SK-N-SH (cell line): ENCODE measurements around the gene TAOK2. TPM values are rescaled to one million over a fixed set of nuclear protein-coding genes. Genes with fewer than 3 reads are reported as not detected.

ENCODE experiments used
- CHD2 ChIP-seq: fragments of 150-350 bp; IDR thresholded peaks from 2 replicates; pipeline ENCODE4 v1.6.1; 2018; ENCODE audit warnings: low read length; ENCODE audit not compliant: partially characterized antibody
- EP300 ChIP-seq, 2 experiments: IDR thresholded peaks; 2 replicates each; pipeline versions ENCODE4 v1.4.0 to v1.6.1; 2012; ENCODE audit warnings: borderline replicate concordance in 1 of 2, low read depth in 1 of 2, low read length in 1 of 2
- EZH2phosphoT487 ChIP-seq: fragments of 200-600 bp; sonication (generic); IDR thresholded peaks from 2 replicates; pipeline ENCODE4 v1.6.1; 2017; ENCODE audit warnings: low read depth, mixed run types, mild to moderate bottlenecking, antibody characterized with exemption, moderate library complexity, borderline replicate concordance
- FOSL2 ChIP-seq: IDR thresholded peaks from 2 replicates; pipeline ENCODE4 v1.4.0; 2012; ENCODE audit warnings: low read depth, mild to moderate bottlenecking, moderate library complexity, borderline replicate concordance
- FOXJ3 ChIP-seq: sonication (generic); formaldehyde crosslinking; IDR thresholded peaks from 2 replicates; pipeline ENCODE4 v1.5.1; 2020; ENCODE audit warnings: mild to moderate bottlenecking, missing genetic modification reagents
- FOXM1 ChIP-seq: IDR thresholded peaks from 2 replicates; pipeline ENCODE4 v1.4.0; 2012; ENCODE audit warnings: low read depth, mild to moderate bottlenecking
- GATA2 ChIP-seq: sonication (generic); formaldehyde crosslinking; IDR thresholded peaks from 2 replicates; pipeline ENCODE4 v1.5.0; 2020; ENCODE audit warnings: mild to moderate bottlenecking, missing genetic modification reagents
- JUND ChIP-seq: IDR thresholded peaks from 2 replicates; pipeline ENCODE4 v1.4.0; 2012
- MXI1 ChIP-seq: IDR thresholded peaks from 2 replicates; pipeline ENCODE4 v1.6.1; 2012; ENCODE audit warnings: mild to moderate bottlenecking, low read depth, low read length, improper control_type of control experiment
- NFIC ChIP-seq: IDR thresholded peaks from 2 replicates; pipeline ENCODE4 v1.4.0; 2012; ENCODE audit warnings: borderline replicate concordance
- NRF1 ChIP-seq: IDR thresholded peaks from 2 replicates; pipeline ENCODE4 v1.6.1; 2012; ENCODE audit warnings: low read depth, mild to moderate bottlenecking, low read length
- RAD21 ChIP-seq: IDR thresholded peaks from 2 replicates; pipeline ENCODE4 v1.6.1; 2012; ENCODE audit warnings: mild to moderate bottlenecking, low read length
- RCOR1 ChIP-seq: fragments of 150-350 bp; IDR thresholded peaks from 2 replicates; pipeline ENCODE4 v1.6.1; 2017; ENCODE audit warnings: antibody characterized with exemption, low read length
- RFX5 ChIP-seq: IDR thresholded peaks from 2 replicates; pipeline ENCODE4 v1.6.1; 2012; ENCODE audit warnings: mild to moderate bottlenecking, improper control_type of control experiment, low read length
- TAF1 ChIP-seq: IDR thresholded peaks from 2 replicates; pipeline ENCODE4 v1.6.1; 2012; ENCODE audit warnings: low read depth, mild to moderate bottlenecking, low read length, moderate library complexity, borderline replicate concordance
- YY1 ChIP-seq: IDR thresholded peaks from 2 replicates; pipeline ENCODE4 v1.4.0; 2012; ENCODE audit warnings: low read depth, mild to moderate bottlenecking
- polyA plus RNA-seq, 3 experiments: library from polyadenylated mRNA; depleted of rRNA; stranded (reverse); fragments of >200 nt; gene quantifications; 2 replicates each; pipeline ENCODE4 v1.2.3, GENCODE V29; 2012
- TF ChIP-seq, protein P1 (sequence below): fragments of 150-350 bp; IDR thresholded peaks from 2 replicates; pipeline ENCODE4 v1.6.1; 2017; ENCODE audit warnings: antibody characterized with exemption, low read length, low read depth, borderline replicate concordance
- TF ChIP-seq, protein P2 (sequence below): IDR thresholded peaks from 2 replicates; pipeline ENCODE4 v1.6.1; 2012; ENCODE audit warnings: mild to moderate bottlenecking, low read depth, low read length, moderate library complexity
- TF ChIP-seq, protein P3 (sequence below): fragments of 150-350 bp; IDR thresholded peaks from 2 replicates; pipeline ENCODE4 v1.6.1; 2016; ENCODE audit warnings: mild to moderate bottlenecking, low read depth, low read length
- TF ChIP-seq, protein P4 (sequence below): IDR thresholded peaks from 2 replicates; pipeline ENCODE4; 2012

TAOK2 gene
- polyA plus RNA-seq, 1 of the 3 experiments (the other 2 are of a cell fraction): 21.9 TPM

DNA sequence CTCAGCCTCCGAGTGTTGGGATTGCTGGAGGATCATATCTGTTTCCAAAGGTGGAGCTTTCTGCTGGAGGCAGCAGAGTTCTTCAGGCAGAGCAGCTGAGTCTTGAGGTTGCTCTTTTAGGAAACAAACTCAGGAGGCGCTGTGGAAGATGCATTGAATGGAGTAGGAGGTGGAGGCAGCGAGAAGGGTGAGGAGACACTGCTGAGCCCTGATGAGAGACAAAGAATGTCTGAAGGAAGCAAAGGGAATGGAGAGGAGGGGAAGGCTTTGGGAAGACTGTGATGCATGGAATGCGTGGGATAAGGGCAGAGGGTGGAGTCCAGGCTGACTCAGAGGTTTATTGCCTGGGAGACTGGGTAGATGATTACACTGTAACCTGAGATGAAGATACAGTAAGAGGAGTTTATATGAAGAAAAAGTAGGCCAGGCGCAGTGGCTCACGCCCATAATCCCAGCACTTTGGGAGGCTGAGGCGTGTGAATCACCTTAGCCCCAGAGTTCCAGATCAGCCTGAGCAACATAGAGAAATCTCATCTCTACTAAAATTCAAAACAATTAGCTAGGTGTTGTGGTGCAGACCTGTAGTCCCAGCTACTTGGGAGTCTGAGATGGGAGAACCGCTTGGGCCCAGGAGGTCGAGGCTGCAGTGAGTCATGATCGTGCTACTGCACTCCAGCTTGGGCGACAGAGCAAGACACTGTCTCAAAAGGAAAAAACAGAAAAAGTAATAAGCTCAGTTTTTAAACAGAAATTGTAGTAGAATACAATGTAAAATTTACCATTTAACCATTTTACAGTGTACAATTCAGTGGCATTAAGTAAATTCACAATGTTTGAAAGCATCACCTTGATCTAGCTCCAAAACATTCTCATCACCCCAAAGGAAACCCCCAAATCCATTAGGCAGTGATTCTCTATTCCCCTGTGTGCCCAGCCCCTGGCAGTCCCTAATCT, 29.5 kb upstream of the TAOK2 start (continued):
- no peak for TF ChIP-seq RFX5
- peak; percentile 59 for TF ChIP-seq FOSL2
- no peak for TF ChIP-seq EZH2phosphoT487
- TF ChIP-seq NFIC: 0 out of 2 replicates have a peak, but pooled peaks have one; percentile 1
- no peak for TF ChIP-seq GATA2 (CRISPR knock-in tag)
- no peak for TF ChIP-seq EP300 (IDR thresholded peaks at IDR 0.05; ENCODE audit: borderline replicate concordance in 1 of 2, low read depth in 1 of 2, low read length in 1 of 2)
- TF ChIP-seq, protein P1, sequence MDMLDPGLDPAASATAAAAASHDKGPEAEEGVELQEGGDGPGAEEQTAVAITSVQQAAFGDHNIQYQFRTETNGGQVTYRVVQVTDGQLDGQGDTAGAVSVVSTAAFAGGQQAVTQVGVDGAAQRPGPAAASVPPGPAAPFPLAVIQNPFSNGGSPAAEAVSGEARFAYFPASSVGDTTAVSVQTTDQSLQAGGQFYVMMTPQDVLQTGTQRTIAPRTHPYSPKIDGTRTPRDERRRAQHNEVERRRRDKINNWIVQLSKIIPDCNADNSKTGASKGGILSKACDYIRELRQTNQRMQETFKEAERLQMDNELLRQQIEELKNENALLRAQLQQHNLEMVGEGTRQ: no peak
- TF ChIP-seq, protein P2, sequence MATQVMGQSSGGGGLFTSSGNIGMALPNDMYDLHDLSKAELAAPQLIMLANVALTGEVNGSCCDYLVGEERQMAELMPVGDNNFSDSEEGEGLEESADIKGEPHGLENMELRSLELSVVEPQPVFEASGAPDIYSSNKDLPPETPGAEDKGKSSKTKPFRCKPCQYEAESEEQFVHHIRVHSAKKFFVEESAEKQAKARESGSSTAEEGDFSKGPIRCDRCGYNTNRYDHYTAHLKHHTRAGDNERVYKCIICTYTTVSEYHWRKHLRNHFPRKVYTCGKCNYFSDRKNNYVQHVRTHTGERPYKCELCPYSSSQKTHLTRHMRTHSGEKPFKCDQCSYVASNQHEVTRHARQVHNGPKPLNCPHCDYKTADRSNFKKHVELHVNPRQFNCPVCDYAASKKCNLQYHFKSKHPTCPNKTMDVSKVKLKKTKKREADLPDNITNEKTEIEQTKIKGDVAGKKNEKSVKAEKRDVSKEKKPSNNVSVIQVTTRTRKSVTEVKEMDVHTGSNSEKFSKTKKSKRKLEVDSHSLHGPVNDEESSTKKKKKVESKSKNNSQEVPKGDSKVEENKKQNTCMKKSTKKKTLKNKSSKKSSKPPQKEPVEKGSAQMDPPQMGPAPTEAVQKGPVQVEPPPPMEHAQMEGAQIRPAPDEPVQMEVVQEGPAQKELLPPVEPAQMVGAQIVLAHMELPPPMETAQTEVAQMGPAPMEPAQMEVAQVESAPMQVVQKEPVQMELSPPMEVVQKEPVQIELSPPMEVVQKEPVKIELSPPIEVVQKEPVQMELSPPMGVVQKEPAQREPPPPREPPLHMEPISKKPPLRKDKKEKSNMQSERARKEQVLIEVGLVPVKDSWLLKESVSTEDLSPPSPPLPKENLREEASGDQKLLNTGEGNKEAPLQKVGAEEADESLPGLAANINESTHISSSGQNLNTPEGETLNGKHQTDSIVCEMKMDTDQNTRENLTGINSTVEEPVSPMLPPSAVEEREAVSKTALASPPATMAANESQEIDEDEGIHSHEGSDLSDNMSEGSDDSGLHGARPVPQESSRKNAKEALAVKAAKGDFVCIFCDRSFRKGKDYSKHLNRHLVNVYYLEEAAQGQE: peak; percentile 35; the same call in 1 of the 2 replicates
- no peak for TF ChIP-seq CHD2
- no peak for TF ChIP-seq YY1
- TF ChIP-seq NRF1: 0 out of 2 replicates have a peak, but pooled peaks have one; percentile 24
- TF ChIP-seq, protein P3, sequence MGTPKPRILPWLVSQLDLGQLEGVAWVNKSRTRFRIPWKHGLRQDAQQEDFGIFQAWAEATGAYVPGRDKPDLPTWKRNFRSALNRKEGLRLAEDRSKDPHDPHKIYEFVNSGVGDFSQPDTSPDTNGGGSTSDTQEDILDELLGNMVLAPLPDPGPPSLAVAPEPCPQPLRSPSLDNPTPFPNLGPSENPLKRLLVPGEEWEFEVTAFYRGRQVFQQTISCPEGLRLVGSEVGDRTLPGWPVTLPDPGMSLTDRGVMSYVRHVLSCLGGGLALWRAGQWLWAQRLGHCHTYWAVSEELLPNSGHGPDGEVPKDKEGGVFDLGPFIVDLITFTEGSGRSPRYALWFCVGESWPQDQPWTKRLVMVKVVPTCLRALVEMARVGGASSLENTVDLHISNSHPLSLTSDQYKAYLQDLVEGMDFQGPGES: no peak
- TF ChIP-seq RCOR1: no peak
- TF ChIP-seq, protein P4, sequence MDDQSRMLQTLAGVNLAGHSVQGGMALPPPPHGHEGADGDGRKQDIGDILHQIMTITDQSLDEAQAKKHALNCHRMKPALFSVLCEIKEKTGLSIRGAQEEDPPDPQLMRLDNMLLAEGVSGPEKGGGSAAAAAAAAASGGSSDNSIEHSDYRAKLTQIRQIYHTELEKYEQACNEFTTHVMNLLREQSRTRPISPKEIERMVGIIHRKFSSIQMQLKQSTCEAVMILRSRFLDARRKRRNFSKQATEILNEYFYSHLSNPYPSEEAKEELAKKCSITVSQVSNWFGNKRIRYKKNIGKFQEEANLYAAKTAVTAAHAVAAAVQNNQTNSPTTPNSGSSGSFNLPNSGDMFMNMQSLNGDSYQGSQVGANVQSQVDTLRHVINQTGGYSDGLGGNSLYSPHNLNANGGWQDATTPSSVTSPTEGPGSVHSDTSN: no peak; the same call in 1 of the 2 replicates
- TF ChIP-seq TAF1: peak; percentile 39
- no peak for TF ChIP-seq FOXJ3 (CRISPR knock-in tag)
- no peak for TF ChIP-seq RAD21
- peak; percentile 74; the same call in 1 of the 2 replicates for TF ChIP-seq JUND
- no peak for TF ChIP-seq MXI1
- TF ChIP-seq FOXM1: no peak
